ENCODE data around the gene SULT4A1.
"Not testable (repeated sequence)": the region's sequence is repeated elsewhere in the genome, so short reads cannot be mapped to it uniquely, and the experiment has no call there.

SULT4A1 gene

GRCh38 chr22:43904412-43904811, 42.1 kb upstream of the SULT4A1 start:
- peak; percentile 52 for TF ChIP-seq CTCF (IDR thresholded peaks at IDR 0.05; ENCODE audit: low read depth, low read length, missing control alignments)
- H3K4me3 ChIP-seq (ENCODE audit: low read depth, low read length); H3K36me3 ChIP-seq (replicated peaks); in situ Hi-C loops (cut with HindIII; ENCODE audit: low pct_ligation_motif_present, low sequenced_read_pairs); H3K27ac ChIP-seq; H3K27me3 ChIP-seq (replicated peaks): not testable (repeated sequence)
- peak; percentile 53 for DNase-seq

GRCh38 chr22:43903033-43903432, 40.7 kb upstream of the SULT4A1 start:
- H3K27ac ChIP-seq; H3K4me3 ChIP-seq (ENCODE audit: low read depth, low read length); DNase-seq; H3K36me3 ChIP-seq (replicated peaks); in situ Hi-C loops (cut with HindIII; ENCODE audit: low pct_ligation_motif_present, low sequenced_read_pairs); H3K27me3 ChIP-seq (replicated peaks): not testable (repeated sequence)

GRCh38 chr22:43901976-43902643, 39.8 kb upstream of the SULT4A1 start:
- in situ Hi-C loops (cut with HindIII; ENCODE audit: low pct_ligation_motif_present, low sequenced_read_pairs), result no loop called here
- no peak for TF ChIP-seq CTCF (IDR thresholded peaks at IDR 0.05; ENCODE audit: low read depth, low read length, missing control alignments)
- no peak overlapping the region for H3K4me3 ChIP-seq (ENCODE audit: low read depth, low read length)
- DNase-seq, result peak; percentile 89
- peak overlapping the region; percentile 41 for H3K27ac ChIP-seq
- H3K27me3 ChIP-seq (replicated peaks), result no peaks in the 10 kb centered on the region
- H3K36me3 ChIP-seq (replicated peaks), result no peaks in the 10 kb centered on the region

- no peaks in the 10 kb centered on the region for H3K36me3 ChIP-seq (replicated peaks)
- no peak overlapping the region for H3K27ac ChIP-seq
- no peaks in the 10 kb centered on the region for H3K27me3 ChIP-seq (replicated peaks)
- TF ChIP-seq CTCF (IDR thresholded peaks at IDR 0.05; ENCODE audit: low read depth, low read length, missing control alignments), result no peak
- DNase-seq, result no peak
- no peak overlapping the region for H3K4me3 ChIP-seq (ENCODE audit: low read depth, low read length)
- in situ Hi-C loops (cut with HindIII; ENCODE audit: low pct_ligation_motif_present, low sequenced_read_pairs), result no loop called here
Observed at GRCh38 chr22:43900206-43900605, 37.9 kb upstream of the SULT4A1 start.

GRCh38 chr22:43897751-43898261, 35.5 kb upstream of the SULT4A1 start:
- Histone ChIP-seq H3K36me3 (replicated peaks) (no peaks in the 10 kb centered on the region), H3K27ac (no peak overlapping the region), H3K27me3 (replicated peaks) (peaks cover 5% of the 10 kb centered on the region), H3K4me3 (ENCODE audit: low read depth, low read length) (no peak overlapping the region)
- DNase-seq, result peak; percentile 79
- in situ Hi-C loops (cut with HindIII; ENCODE audit: low pct_ligation_motif_present, low sequenced_read_pairs), result no loop called here
- TF ChIP-seq CTCF (IDR thresholded peaks at IDR 0.05; ENCODE audit: low read depth, low read length, missing control alignments), result no peak

GRCh38 chr22:43895986-43896645, 33.8 kb upstream of the SULT4A1 start:
- DNase-seq, result no peak
- peak; percentile 9 for TF ChIP-seq CTCF (IDR thresholded peaks at IDR 0.05; ENCODE audit: low read depth, low read length, missing control alignments)
- Histone ChIP-seq H3K36me3 (replicated peaks) (no peaks in the 10 kb centered on the region), H3K4me3 (ENCODE audit: low read depth, low read length) (no peak overlapping the region), H3K27me3 (replicated peaks) (peaks cover 19% of the 10 kb centered on the region), H3K27ac (no peak overlapping the region)
- in situ Hi-C loops (cut with HindIII; ENCODE audit: low pct_ligation_motif_present, low sequenced_read_pairs), result no loop called here
